Activated CD4-positive, alpha-beta T cell treated with anti-CD3 and anti-CD28 coated beads, Interleukin-2, amount 50 U/mL, for 16 hours (primary cell): ENCODE data around the gene ERBB2.
A peak's percentile ranks its signal among the peaks of the same experiment; 100 is the strongest.
"Not testable (repeated sequence)": the region's sequence is repeated elsewhere in the genome, so short reads cannot be mapped to it uniquely, and the experiment has no call there.

Experiments
- DNase-seq: peaks from one replicate; pipeline ENCODE4 v3.0.0-alpha.2; 2020

The ERBB2 gene

DNA sequence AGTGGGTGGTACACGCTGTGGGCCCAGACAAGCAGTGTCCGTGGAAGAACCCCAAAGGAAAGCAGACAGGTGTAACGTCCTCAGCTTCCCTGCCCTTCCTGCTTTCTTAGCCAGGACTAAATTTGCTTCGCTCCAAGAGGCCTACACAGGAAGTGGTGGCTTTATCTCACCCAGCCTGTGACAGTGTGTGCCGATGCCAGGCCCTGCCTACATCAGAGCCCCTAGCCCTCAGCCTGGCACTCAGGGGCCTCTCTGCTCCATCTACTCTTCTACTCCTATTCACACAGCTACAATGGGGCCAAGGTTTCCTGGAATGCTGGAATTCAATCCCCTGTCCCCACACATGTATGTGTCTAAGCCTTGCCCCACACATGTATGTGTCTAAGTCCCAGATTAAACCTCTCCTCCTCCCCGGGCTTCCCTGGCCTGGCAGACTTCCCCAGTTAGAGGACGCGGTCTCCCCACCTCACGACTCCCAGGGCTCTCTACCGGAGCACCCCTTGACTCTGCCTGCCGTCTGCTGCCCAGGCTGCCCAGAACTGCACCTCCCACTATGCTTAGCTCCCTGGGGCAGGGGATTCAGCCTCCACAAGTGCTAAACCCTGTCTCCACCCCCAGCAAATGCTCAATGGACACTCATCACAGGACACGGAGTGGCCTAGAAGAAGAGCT, 20.2 kb upstream of the ERBB2 start:
- no peak for DNase-seq

DNA sequence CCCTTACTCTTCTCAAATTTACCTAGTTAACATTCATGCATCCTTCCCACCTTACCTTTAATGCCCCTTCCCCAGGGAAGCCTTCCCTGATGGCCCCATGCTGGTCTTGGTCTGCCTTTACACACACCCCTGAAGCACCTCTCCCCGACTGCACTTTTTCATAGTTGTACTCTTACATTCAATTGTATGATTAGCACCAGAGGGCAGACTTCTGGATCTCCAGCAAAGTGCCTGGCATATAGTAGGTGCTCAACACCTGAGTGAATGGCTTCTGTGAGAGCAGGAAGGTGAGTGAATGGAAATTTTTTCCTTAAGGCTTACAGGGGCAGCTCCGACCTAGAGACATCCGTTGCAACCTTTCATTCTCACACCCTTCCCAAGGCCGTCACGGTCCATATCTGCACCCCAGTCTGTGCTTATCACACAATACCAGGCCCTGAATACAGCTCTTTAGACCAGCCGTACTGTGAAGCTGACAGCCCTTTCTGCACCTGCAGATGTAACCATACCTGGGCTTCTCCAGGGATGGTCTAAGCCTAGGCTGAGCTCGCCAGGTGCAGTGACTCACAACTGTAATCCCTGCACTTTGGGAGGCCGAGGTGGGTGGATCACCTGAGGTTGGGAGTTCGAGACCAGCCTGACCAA, 16.4 kb upstream of the ERBB2 start:
- no peak for DNase-seq

DNA sequence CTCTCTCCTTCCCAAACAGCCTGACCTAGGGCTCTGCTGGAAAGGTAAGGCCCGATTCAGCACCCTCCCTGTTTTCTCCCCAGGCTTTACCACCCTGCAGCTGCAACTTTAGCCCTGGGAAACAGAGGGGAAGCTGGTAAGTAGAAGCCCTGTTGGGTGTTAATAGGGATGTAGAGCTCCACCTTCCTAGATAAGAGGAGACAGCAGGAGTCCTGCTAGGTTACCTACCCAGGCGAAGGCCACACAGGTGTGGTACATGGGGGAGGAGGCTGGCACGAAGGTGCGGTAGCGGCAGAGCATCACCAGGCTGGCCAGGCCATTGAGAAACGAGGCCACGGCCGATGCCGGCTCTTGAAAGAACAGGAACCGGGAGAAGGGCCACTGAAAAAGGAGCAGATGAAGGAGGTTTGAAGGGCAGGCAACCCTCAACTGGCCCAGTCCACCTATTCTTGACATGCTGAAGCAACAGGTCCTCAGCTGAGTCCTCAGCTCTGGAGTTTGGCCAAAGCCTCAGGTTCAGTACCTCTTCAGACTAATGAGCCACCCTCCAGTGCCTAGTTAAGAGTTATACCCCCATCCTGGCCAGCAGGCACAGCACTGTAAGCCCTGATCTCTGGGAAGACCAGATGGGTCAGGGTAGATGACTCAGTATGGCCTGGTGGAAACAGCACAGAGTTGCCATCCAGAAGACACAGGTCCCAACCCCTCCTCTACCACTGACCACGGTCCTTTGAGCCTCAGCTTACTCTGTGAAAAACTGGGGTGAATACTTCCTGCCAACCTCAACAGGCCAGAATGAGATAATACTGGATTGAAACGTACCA, 15.3 kb upstream of the ERBB2 start:
- DNase-seq = no peak

DNA sequence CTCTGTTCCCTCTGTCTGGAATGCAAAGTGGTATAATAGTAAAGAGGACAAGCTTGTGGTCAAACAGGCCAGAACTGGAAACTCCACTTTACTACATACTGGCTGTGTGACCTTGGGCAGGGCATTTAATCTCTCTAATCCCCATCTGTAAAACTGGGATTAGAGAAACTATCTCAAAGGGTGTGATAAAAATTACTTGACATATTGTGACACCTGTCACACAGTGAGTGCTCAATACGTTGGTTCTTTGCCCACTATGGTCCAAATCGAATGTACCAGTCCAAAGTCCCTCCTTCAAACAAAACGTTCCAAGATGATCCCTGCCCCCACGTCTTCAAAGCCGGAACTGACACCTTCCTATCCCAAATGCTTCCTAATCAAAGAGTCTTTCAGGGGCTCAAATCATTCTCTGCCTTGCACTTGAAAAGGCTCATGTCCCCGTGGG, 12.7 kb upstream of the ERBB2 start:
- no peak for DNase-seq

DNA sequence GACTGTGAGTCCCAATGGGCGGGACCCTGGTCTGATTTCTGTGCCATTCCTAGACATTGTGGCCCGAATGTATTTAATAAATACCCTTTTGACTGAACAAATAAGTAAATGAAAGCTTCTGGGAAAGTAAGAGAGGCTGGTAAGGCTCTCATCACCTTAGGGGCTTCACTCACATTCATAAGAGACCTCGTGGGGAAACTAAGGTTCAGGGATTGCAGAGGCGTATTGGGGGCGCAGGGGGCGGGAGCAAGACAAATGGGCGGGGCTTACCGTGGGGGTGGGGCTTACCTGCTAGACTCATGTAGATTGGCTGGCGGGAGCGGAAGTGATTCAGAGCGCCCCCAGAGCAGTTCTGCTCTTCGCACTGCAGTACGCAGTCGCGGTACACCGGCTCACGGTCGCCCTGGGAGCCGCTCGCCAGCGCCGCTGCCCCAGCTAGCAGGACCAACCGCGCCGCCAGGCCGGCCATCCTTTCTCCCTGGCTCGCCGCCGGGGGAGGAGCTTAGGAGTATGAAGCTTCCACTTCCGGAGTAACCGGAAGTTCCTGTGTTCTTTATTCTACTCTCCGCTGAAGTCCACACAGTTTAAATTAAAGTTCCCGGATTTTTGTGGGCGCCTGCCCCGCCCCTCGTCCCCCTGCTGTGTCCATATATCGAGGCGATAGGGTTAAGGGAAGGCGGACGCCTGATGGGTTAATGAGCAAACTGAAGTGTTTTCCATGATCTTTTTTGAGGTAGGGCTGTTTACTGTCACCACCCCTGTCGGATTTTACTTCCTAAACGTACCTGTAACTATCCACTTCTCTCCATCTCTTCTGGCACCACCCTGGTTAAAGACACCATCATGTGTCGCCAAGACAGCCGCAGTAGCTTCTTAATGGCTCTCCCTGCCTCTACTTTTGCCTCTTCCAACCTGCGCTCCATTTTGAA, 12.1 kb upstream of the ERBB2 start, which contains the start of gene PGAP3:
PGAP3 (minus strand) TSS at position 512 of the 929 bp plus-strand sequence; CDS start at position 469, 43 bp downstream.
- peak; percentile 89 for DNase-seq

DNA sequence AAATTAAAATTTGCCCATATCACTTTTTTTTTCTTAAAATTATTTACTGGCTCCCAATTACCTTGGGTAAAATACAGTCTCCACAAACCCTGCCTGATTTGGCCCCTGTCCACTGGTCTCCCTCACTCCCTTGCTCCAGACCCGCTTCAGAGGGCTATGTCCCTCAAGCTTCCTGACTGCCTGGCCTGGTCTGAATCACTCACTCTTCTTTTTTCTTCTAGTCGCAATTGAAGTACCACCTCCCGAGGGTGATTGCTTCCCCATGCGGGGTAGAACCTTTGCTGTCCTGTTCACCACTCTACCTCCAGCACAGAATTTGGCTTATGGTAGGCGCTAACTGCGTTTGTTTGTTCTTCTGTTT, 11.4 kb upstream of the ERBB2 start:
- no peak for DNase-seq

DNA sequence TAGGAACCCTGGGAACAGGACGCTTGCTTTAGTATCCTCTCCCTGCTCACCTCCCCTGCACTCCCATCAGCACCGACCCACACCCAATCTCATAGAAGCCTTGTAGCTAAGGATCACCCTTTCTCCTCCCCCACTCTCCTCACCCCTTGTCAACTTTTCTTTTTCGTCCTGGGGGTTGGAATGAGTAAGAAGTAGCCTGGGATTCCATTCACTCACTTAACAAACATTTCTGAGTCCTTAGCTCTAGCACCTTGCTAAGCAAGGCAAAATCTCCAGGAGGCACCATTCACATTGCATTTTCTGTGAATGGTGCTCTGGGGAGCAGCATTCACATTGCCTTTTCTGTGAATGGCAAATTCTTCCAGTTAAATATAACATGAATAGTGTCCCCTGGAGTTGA, 10.9 kb upstream of the ERBB2 start:
- no peak for DNase-seq

DNA sequence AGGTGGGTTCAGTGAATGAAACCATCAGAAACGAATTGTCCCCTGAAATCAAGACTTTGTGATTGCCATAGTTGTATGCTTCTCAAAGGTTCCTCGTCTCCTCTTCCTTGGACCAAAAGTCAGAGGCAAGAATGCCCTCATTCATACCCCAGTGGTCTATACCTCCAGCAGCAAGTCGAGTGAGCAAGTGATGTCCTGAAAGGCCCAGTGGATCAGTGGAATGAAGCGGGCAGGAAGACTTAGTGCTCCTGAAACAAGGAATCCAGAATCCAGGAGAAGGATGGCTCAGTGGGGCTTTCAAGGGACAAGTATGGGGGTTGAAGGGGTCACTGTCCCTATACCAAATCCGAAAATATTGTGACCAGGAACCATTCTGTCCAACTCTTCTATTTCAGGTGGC, 5.3 kb upstream of the ERBB2 start:
- no peak for DNase-seq

DNA sequence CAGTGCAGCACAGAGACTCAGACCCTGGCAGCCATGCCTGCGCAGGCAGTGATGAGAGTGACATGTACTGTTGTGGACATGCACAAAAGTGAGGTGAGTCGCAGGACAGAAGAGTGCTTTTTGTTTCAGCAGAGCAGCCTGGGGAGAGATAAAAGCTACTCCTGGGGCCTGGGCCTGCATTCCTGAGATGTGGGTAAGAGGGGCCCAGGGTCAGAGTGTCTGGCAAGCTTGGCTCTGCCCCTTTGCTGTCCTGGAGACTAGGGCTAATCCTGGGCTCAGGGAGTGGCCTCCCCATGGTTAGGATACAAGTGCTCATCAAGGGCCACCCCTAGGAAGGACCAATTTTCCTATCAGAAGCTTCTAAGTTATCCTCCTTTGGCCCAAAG, 4.8 kb upstream of the ERBB2 start:
- no peak for DNase-seq

DNA sequence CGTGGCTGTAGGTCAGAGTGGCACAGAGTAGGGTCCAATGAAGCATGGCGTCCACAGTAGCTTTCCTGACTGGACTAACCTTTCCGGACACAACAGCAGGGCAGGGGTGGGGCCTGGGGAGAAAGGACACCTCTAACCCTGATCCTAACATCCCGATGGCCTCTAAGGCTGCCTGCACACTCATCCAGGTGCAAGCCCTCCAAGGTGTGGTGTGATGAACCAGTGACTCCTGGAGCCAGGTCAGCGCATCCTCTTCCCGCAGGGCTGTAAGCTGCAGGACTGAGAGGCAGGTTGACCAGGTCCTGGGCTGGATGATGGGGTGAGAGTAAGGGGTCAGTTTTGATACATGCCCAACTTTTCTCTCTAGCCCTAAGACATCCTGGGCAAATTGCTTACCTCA, 3.1 kb upstream of the ERBB2 start:
- no peak for DNase-seq

DNA sequence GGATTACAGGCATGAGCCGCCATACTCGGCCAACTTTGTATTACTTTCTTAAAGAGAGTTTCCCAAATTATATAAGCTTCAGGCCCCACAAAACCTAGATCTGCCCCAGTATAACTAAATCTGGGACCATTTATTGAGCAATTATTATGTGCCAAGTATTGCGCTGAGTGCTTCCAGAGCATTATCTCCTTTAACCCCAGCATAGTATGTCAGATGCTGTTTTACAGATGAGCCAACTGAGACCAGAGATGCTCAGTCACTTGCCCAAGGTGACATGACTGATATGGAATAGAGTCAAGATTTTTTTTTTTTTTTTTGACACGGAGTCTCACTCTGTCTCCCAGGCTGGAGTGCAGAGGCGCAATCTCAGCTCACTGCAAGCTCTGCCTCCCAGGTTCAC, 1.9 kb upstream of the ERBB2 start:
- no peak for DNase-seq

DNA sequence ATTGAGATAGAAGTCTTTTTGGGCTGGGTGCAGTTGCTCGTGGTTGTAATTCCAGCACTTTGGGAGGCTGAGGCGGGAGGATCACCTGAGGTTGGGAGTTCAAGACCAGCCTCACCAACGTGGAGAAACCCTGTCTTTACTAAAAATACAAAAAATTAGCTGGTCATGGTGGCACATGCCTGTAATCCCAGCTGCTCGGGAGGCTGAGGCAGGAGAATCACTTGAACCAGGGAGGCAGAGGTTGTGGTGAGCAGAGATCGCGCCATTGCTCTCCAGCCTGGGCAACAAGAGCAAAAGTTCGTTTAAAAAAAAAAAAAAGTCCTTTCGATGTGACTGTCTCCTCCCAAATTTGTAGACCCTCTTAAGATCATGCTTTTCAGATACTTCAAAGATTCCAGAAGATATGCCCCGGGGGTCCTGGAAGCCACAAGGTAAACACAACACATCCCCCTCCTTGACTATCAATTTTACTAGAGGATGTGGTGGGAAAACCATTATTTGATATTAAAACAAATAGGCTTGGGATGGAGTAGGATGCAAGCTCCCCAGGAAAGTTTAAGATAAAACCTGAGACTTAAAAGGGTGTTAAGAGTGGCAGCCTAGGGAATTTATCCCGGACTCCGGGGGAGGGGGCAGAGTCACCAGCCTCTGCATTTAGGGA, 577 bp upstream of the ERBB2 start:
- DNase-seq = not testable (repeated sequence)

DNA sequence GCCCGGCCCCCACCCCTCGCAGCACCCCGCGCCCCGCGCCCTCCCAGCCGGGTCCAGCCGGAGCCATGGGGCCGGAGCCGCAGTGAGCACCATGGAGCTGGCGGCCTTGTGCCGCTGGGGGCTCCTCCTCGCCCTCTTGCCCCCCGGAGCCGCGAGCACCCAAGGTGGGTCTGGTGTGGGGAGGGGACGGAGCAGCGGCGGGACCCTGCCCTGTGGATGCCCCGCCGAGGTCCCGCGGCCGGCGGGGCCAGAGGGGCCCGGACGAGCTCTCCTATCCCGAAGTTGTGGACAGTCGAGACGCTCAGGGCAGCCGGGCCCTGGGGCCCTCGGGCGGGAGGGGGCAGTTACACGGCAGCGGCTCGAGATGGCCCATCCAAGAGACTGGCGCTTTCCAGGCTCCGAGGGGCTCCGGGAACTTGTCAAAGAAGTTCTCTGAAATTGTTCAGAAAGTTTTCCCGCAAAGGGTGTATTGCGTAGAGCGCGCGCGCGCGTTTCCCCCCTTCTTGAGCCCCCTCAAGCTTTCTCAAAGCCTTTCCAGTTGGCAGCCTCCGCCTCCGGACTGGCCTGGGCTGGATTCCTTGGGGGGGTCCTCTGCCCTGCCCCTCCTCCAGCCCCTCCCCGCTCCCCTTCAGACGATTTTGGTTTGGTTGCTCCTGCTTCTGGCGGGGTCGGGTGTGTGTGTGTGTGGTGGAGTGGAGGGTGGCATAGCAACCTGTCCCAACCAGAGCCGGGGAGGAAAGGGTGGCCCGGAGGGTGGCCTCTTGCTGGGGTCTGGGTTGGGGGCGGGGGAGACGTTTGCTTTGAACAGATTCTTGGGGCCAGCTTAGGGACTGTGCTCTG, 504 bp downstream of the ERBB2 start:
- DNase-seq = no peak

DNA sequence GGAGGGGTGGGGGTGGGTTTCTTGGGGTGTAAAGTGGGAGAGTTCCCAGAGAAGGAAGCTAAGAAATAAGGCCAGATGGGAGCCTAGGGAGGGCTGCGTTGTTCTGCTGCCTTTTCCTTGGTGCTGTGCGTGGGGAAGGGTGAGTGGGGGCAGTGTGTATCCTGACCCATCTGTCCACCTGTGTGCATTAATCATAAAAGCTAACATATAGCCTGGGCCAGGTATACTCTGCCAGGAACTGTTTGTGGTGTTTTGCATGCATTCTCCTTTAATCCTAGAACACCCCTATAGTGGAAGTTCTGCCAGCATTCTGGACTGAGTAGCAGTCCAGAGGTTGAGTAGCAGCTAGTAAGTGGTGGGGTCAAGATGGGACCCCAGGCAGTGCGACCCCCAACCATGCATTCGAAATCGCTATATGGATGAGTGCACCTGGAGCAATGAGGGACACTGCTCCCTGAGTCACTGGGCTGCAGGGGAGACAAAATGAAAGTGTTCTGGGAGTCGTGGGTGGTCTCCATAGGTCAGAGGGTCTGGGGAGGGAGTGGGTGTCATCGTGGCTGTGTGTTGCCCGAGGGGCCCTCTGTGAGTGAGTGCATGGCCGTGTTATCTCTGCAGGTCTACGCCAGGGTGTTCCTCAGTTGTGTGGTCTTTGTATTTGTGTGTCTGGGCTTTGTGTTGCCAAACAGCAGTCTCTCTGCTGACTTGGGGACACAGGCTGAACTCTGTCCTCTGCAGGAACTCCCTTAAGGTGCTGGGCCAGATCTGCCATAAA, 1.3 kb downstream of the ERBB2 start:
- DNase-seq = no peak

DNA sequence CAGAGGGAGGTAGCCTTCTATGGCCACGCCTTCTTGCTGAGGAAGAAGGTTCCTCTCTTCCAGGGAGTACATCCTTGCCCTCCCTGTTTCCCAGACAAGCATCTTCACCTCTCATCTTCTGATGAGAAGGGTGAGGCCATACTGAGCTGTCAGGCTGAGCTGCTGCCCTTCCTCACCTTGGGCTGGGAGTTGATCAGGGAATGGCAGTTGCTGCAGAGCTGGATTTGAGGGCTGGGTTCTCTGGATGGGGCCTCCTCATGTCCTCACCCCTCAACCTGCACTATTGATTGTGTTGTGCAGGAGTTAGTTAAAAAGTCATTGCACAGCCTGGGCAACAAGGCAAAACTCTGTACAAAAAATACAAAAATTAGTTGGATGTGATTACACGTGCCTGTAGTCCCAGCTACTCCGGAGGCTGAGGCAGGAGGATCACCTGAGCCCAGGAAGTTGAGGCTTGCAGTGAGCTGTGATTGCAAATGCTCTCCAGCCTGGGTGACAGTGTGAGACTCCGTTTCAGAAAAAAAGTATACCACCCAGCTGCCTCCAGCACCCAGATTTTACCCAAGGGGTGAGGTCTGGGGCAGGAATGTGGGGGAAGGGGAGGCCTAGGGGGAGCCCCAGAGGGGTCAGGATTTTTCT, 2.0 kb downstream of the ERBB2 start:
- no peak for DNase-seq

DNA sequence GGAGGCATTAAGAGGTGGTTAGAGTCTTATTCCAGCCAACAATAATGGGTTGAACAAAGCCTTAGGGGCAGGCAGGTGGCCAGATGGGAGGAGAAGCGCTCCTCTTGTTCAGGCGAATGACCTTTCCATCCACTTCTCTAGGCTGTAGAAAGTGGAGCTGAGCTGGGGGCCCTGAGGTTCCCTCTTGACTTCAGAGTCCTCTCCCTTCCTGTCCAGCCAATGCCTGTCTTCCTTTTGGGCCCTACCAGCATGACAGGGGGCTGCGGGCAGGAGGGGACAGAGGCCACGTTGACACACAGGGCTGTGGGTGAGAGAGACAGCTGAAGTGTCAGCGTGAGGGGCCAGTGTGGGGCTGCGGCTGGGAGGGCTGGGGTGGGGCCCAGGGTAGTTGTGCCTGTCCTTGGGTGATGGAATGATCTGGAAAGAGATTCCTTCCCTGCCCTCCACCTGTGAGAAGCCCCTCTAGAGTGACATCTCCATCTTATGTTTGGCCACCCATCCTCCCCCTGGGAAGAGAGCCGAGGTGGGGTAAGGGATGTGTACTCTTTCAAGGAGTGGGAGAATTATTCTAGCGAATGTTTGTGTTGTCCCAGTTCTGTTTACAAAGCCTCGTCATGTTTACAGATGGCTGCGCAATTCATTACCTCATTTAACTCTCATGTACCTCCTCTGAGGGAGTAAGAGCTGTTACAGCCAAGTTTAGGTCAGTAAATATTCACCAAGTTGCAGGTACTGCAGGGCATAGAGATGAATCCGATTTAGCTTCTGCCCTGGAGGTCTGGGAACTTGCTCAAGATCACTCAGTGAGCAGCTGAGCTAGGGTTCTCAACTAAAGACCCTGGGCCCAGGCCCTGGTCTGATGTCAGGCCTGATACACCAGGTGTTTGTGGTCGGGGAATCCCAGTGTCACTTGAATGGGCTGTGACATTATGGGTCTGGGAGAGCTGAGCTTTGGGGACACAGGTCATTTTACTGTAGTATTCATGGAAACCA, 3.3 kb downstream of the ERBB2 start:
- no peak for DNase-seq

DNA sequence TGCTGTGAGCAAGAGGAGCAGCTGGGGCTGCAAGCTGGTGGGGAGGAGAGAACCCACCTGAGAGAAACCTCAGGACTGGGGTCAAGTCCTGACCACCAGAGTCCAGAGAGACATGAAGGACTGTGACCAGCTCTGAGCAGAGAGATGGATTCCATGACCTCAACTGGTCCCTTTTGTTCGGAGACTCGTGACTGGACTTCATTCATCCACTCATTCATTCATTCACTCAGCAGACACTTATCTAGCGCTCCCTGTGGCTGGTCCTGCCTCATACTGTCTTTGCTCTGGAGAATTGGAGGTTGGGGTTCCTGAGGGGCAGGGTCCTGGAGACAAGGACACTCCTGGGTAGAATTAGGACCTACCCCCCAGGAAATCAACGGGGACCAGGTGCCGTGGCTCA, 4.0 kb downstream of the ERBB2 start:
- DNase-seq = no peak

DNA sequence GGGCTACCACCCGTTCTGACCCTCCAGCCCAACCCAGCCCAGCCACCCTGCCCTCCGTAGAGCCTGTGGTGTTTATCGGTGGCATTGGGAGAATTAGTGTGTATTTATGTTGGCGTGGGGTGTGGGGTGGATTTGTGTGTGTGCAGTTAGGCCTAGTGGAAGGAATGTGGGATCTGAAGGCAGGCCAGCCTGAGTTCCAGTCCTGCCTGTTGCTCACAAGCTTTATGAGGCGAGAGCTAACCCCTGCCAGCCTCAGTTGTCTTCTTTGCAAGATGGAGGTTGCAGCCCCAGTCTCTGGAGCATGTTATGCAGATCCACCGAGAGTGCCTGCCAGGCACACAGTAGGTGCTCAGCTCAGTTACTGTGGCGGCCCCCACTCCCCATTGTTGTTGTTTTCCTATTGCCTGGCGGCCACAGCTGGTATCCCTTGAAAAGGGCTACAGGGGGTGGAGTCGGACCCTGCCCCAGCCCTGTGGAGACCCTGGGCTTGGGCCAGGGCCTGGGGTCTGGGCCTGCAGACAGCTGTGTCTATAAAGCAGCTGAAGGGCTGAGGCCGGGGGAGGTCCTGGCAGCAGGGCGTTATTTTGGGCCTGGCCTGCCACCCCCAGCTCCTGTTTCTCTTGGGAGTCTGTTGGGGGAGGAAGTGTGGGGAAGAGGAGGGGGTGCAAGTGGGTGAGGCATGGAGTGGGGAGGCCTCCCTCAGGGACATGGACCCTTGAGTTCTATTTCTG, 5.1 kb downstream of the ERBB2 start:
- no peak for DNase-seq
